ENCODE results near the gene KLHL22.

Gene KLHL22

DNA sequence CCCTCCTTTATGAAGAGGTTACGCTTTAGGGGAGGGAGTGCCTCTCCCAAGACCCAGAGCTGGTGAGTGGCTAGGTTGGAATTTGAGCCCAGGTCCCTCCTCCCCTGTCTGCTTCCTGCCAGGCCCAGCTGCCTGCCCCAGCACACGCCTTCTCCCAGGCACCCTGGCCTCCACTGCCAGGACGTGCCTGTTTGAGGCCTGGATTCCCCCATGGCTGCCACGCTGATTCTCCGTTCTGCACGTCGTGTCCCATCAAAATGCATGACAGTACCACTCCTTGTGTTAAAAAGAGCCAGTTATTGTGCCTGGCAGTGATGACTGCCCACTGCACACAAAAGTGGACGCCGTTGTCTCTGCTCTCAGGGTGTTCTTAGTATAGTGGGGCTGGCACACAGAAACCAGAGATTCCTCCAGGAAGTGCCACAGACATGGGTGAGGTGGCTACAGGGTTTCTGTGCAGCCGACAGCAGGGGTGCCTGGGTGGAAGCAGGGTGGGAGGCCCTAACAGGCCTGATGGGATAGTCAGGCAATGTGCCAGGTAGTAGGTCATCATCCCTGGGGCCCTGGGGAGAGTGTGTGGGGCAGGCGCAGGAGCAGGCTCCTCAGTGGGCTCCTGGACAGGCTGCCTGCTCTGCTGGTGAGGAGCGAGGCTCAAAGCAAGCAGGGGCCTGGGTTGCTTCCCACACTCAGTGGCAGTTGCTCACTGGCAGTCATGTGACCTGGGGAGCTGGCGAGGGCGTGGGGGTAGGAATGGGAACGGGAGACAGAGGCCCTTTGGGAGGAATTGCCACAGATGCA, 36.0 kb upstream of the KLHL22 start:
- TF ChIP-seq CREB1 (IDR thresholded peaks at IDR 0.05; ENCODE audit: low read depth) = no peak
- TF ChIP-seq ZBTB7A (IDR thresholded peaks at IDR 0.05; ENCODE audit: low read depth) = 0 out of 2 replicates have a peak, but pooled peaks have one; percentile 60
- 0 out of 2 replicates have a peak, but pooled peaks have one; percentile 36 for TF ChIP-seq FOXM1 (IDR thresholded peaks at IDR 0.05; ENCODE audit: borderline replicate concordance, low read depth)
- TF ChIP-seq EP300 (IDR thresholded peaks at IDR 0.05; ENCODE audit: borderline replicate concordance) = peak; percentile 35; the same call in 1 of the 2 replicates
- TF ChIP-seq TEAD4 (IDR thresholded peaks at IDR 0.05) = peak; percentile 83
- TF ChIP-seq TCF12 (IDR thresholded peaks at IDR 0.05; ENCODE audit: low read depth) = peak; percentile 65
- TF ChIP-seq, protein P1, sequence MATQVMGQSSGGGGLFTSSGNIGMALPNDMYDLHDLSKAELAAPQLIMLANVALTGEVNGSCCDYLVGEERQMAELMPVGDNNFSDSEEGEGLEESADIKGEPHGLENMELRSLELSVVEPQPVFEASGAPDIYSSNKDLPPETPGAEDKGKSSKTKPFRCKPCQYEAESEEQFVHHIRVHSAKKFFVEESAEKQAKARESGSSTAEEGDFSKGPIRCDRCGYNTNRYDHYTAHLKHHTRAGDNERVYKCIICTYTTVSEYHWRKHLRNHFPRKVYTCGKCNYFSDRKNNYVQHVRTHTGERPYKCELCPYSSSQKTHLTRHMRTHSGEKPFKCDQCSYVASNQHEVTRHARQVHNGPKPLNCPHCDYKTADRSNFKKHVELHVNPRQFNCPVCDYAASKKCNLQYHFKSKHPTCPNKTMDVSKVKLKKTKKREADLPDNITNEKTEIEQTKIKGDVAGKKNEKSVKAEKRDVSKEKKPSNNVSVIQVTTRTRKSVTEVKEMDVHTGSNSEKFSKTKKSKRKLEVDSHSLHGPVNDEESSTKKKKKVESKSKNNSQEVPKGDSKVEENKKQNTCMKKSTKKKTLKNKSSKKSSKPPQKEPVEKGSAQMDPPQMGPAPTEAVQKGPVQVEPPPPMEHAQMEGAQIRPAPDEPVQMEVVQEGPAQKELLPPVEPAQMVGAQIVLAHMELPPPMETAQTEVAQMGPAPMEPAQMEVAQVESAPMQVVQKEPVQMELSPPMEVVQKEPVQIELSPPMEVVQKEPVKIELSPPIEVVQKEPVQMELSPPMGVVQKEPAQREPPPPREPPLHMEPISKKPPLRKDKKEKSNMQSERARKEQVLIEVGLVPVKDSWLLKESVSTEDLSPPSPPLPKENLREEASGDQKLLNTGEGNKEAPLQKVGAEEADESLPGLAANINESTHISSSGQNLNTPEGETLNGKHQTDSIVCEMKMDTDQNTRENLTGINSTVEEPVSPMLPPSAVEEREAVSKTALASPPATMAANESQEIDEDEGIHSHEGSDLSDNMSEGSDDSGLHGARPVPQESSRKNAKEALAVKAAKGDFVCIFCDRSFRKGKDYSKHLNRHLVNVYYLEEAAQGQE (IDR thresholded peaks at IDR 0.05; ENCODE audit: low read depth) = no peak
- TF ChIP-seq CEBPB (IDR thresholded peaks at IDR 0.05) = no peak
- TF ChIP-seq, protein P2, sequence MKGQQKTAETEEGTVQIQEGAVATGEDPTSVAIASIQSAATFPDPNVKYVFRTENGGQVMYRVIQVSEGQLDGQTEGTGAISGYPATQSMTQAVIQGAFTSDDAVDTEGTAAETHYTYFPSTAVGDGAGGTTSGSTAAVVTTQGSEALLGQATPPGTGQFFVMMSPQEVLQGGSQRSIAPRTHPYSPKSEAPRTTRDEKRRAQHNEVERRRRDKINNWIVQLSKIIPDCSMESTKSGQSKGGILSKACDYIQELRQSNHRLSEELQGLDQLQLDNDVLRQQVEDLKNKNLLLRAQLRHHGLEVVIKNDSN (IDR thresholded peaks at IDR 0.05) = peak; percentile 77
- no peak for TF ChIP-seq EGR1 (IDR thresholded peaks at IDR 0.05)
- TF ChIP-seq RAD21 (IDR thresholded peaks at IDR 0.05; ENCODE audit: low read depth) = 0 out of 2 replicates have a peak, but pooled peaks have one; percentile 2
- TF ChIP-seq YY1 (IDR thresholded peaks at IDR 0.05; ENCODE audit: low read depth) = peak; percentile 63
- peak; percentile 33; the same call in 1 of the 2 replicates for TF ChIP-seq NFIC (IDR thresholded peaks at IDR 0.05)
- no peak for TF ChIP-seq TAF1 (IDR thresholded peaks at IDR 0.05; ENCODE audit: low read depth)
- TF ChIP-seq, protein P3, sequence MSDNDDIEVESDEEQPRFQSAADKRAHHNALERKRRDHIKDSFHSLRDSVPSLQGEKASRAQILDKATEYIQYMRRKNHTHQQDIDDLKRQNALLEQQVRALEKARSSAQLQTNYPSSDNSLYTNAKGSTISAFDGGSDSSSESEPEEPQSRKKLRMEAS (IDR thresholded peaks at IDR 0.05) = peak; percentile 85

DNA sequence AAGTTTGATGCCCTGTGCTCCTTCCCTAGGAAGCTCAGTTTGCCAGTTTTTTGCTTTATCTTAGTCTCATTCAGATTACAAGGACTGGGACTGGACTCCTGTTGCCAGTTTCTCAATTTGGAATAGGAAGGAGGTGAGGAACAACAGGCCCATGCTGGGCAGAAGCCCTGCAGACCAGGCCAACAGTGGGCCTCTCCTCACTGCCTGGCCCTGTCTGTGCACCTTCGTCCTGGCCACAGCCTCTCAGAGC, 35.5 kb upstream of the KLHL22 start:
- TF ChIP-seq EP300 (IDR thresholded peaks at IDR 0.05; ENCODE audit: borderline replicate concordance) = no peak
- TF ChIP-seq EGR1 (IDR thresholded peaks at IDR 0.05) = no peak
- TF ChIP-seq, protein P1 (IDR thresholded peaks at IDR 0.05; ENCODE audit: low read depth) = no peak
- TF ChIP-seq CEBPB (IDR thresholded peaks at IDR 0.05) = no peak
- TF ChIP-seq RAD21 (IDR thresholded peaks at IDR 0.05; ENCODE audit: low read depth) = no peak
- no peak for TF ChIP-seq CREB1 (IDR thresholded peaks at IDR 0.05; ENCODE audit: low read depth)
- TF ChIP-seq, protein P2 (IDR thresholded peaks at IDR 0.05) = no peak
- no peak for TF ChIP-seq TCF12 (IDR thresholded peaks at IDR 0.05; ENCODE audit: low read depth)
- no peak for TF ChIP-seq TAF1 (IDR thresholded peaks at IDR 0.05; ENCODE audit: low read depth)
- no peak for TF ChIP-seq ZBTB7A (IDR thresholded peaks at IDR 0.05; ENCODE audit: low read depth)
- TF ChIP-seq FOXM1 (IDR thresholded peaks at IDR 0.05; ENCODE audit: borderline replicate concordance, low read depth) = no peak
- TF ChIP-seq YY1 (IDR thresholded peaks at IDR 0.05; ENCODE audit: low read depth) = no peak; the same call in 1 of the 2 replicates
- TF ChIP-seq TEAD4 (IDR thresholded peaks at IDR 0.05) = no peak

- TF ChIP-seq TAF1 (IDR thresholded peaks at IDR 0.05; ENCODE audit: low read depth) = no peak
- peak; percentile 12; the same call in 1 of the 2 replicates for TF ChIP-seq ZBTB7A (IDR thresholded peaks at IDR 0.05; ENCODE audit: low read depth)
- TF ChIP-seq, protein P1 (IDR thresholded peaks at IDR 0.05; ENCODE audit: low read depth) = no peak
- TF ChIP-seq CEBPB (IDR thresholded peaks at IDR 0.05) = no peak
- no peak for TF ChIP-seq TCF12 (IDR thresholded peaks at IDR 0.05; ENCODE audit: low read depth)
- TF ChIP-seq FOXM1 (IDR thresholded peaks at IDR 0.05; ENCODE audit: borderline replicate concordance, low read depth) = no peak
- TF ChIP-seq, protein P2 (IDR thresholded peaks at IDR 0.05) = 0 out of 2 replicates have a peak, but pooled peaks have one; percentile 21
- TF ChIP-seq CREB1 (IDR thresholded peaks at IDR 0.05; ENCODE audit: low read depth) = no peak
- TF ChIP-seq TEAD4 (IDR thresholded peaks at IDR 0.05) = no peak
- no peak for TF ChIP-seq EGR1 (IDR thresholded peaks at IDR 0.05)
- no peak for TF ChIP-seq EP300 (IDR thresholded peaks at IDR 0.05; ENCODE audit: borderline replicate concordance)
- TF ChIP-seq, protein P3 (IDR thresholded peaks at IDR 0.05) = no peak
- no peak for TF ChIP-seq NFIC (IDR thresholded peaks at IDR 0.05)
Measured at GRCh38 chr22:20530368-20531153, 35.0 kb upstream of the KLHL22 start.
